Activated CD4-positive, alpha-beta T cell treated with anti-CD3 and anti-CD28 coated beads for 24 hours (primary cell): ENCODE measurements around the gene INAVA.
"Not testable (repeated sequence)": the region's sequence is repeated elsewhere in the genome, so short reads cannot be mapped to it uniquely, and the experiment has no call there.

Source experiments
- DNase-seq, 2 donors: peaks; one replicate each; pipeline ENCODE4 v3.0.0-alpha.2; 2020; ENCODE audit warnings: low read depth in 2 of 2

Gene INAVA

DNA sequence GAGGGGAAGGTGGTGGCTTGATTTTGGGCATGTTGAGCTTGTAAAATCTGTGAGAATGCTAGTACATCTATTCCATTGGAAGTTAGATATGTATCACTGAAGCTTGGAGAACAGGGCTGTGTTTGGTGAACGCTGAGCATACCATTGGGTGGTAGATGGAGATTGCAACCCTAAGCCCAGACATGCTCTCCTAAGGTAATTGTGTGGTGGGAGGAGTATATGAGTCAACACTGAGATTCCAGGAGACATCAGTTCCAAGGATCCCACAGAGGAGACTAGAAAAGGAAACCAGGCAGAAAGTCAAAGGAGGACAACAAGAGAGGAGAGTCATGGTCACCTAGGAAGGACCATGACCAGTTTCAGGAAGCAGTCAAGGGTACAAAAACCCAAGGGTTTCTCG lies 68.4 kb downstream of the INAVA start:
- no peak for DNase-seq

DNA sequence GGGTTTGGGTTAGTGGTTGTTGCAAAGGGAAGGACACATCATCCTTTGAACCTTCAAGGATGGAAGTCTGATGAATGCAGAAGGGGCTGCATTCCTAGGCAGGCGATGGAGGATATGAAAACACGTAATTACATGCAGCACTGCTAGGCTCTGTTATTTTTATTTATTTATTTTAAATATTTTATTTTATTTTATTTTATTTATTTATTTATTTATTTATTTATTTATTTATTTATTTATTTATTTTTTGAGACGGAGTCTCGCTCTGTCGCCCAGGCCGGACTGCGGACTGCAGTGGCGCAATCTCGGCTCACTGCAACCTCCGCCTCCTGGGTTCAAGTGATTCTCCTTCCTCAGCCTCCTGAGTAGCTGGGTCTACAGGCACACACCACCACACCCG lies 69.2 kb downstream of the INAVA start:
- not testable (repeated sequence) for DNase-seq
